Sigmoid colon (tissue), 7 donors: ENCODE measurements around the gene IQCK. TPM values are rescaled to one million over a fixed set of nuclear protein-coding genes. Genes with fewer than 3 reads are reported as not detected.

Experiments
- DNase-seq: peaks from one replicate; pipeline ENCODE4 v3.0.0-alpha.2; 2019
- H3K27ac ChIP-seq, 4 donors: fragments of 200-600 bp; sonication (generic); one replicate each; pipeline ENCODE4 v1.5.1; 2016 to 2019; ENCODE audit warnings: mild to moderate bottlenecking in 1 of 4
- H3K27me3 ChIP-seq, 3 donors: fragments of 200-600 bp; sonication (generic); one replicate each; pipeline ENCODE4 v1.5.1; 2019; ENCODE audit warnings: mild to moderate bottlenecking in 1 of 3
- H3K36me3 ChIP-seq, 4 donors: fragments of 200-600 bp; sonication (generic); one replicate each; pipeline ENCODE4 v1.5.1; 2016 to 2019
- H3K4me1 ChIP-seq, 4 donors: fragments of 200-600 bp; sonication (generic); one replicate each; pipeline ENCODE4 v1.5.1; 2017 to 2019
- H3K4me3 ChIP-seq, 4 donors: fragments of 200-600 bp; sonication (generic); one replicate each; pipeline ENCODE4 v1.5.1; 2017 to 2019; ENCODE audit warnings: mild to moderate bottlenecking in 2 of 4, moderate library complexity in 1 of 4
- H3K9me3 ChIP-seq, 4 donors: fragments of 200-600 bp in 3 of 4; sonication (generic) in 3 of 4; one replicate each; pipeline versions ENCODE4 v1.5.1 to v1.6.1; 2013 to 2019
- EP300 ChIP-seq, 4 donors: sonication (generic); formaldehyde crosslinking; IDR thresholded peaks; one replicate each; pipeline ENCODE4 v1.6.1; 2017; ENCODE audit warnings: antibody characterized with exemption in 4 of 4
- POLR2A ChIP-seq, 2 donors: fragments of 450-650 bp; IDR thresholded peaks; one replicate each; pipeline ENCODE4 v1.6.1; 2016; ENCODE audit warnings: antibody characterized with exemption in 2 of 2, mild to moderate bottlenecking in 2 of 2, moderate library complexity in 2 of 2
- POLR2AphosphoS5 ChIP-seq, 4 donors: sonication (generic); formaldehyde crosslinking; IDR thresholded peaks; one replicate each; pipeline ENCODE4 v1.6.1; 2017; ENCODE audit warnings: antibody characterized with exemption in 4 of 4
- WGBS, 2 donors: extraction: QIAGEN DNeasy Blood & Tissue Kit; methylation state at CpG; one replicate each; pipeline ENCODE4 v1.1.7; 2013; 5-methylcytosine and 5-hydroxymethylcytosine counted together
- intact Hi-C: fragments of 100-400 bp; cut with DNase I; formaldehyde crosslinking; loops from one replicate; pipeline ENCODE4 v1.15.1; 2023
- polyA plus RNA-seq, 3 donors: library from polyadenylated mRNA; stranded (reverse); fragments of 200-250 nt; gene quantifications; one replicate each; pipeline ENCODE4 v1.2.3, GENCODE V29; 2013
- total RNA-seq, 4 donors: library from RNA; depleted of rRNA; stranded (reverse); fragments of >200 nt; gene quantifications; one replicate each; pipeline ENCODE4 v1.1.0, GENCODE V29; 2016
- TF ChIP-seq, protein P1 (sequence below), 4 experiments: fragments of 450-650 bp in 3 of 4; fragments of 200-600 bp in 1 of 4; IDR thresholded peaks; one replicate each; pipeline ENCODE4 v1.5.1; 2016 to 2019; ENCODE audit warnings: antibody characterized with exemption in 4 of 4, mild to moderate bottlenecking in 3 of 4, moderate library complexity in 2 of 4
- donor health status: healthy with polysubstance abuse.
- donor health status: Bipolar disorder and iron deficiency.
- donor health status: healthy.

The IQCK gene
- total and polyA plus RNA-seq, 7 donors: 5.1 to 16.6 (median 10.3) TPM

- Histone ChIP-seq H3K36me3 (no peaks in the 10 kb centered on the region), H3K9me3 (no peaks in the 10 kb centered on the region), H3K4me3 (no peak overlapping the region), H3K27me3 (no peaks in the 10 kb centered on the region), H3K27ac (no peak overlapping the region), H3K4me1 (peaks cover 0 to 6% (median 2%) of the 10 kb centered on the region in 4 donors)
- no peak for DNase-seq
- intact Hi-C loops: loop anchor here (10.0 kb wide), 1 partner anchor 57 kb away; no protein-coding TSS in a partner anchor
- TF ChIP-seq, protein P1, sequence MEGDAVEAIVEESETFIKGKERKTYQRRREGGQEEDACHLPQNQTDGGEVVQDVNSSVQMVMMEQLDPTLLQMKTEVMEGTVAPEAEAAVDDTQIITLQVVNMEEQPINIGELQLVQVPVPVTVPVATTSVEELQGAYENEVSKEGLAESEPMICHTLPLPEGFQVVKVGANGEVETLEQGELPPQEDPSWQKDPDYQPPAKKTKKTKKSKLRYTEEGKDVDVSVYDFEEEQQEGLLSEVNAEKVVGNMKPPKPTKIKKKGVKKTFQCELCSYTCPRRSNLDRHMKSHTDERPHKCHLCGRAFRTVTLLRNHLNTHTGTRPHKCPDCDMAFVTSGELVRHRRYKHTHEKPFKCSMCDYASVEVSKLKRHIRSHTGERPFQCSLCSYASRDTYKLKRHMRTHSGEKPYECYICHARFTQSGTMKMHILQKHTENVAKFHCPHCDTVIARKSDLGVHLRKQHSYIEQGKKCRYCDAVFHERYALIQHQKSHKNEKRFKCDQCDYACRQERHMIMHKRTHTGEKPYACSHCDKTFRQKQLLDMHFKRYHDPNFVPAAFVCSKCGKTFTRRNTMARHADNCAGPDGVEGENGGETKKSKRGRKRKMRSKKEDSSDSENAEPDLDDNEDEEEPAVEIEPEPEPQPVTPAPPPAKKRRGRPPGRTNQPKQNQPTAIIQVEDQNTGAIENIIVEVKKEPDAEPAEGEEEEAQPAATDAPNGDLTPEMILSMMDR (IDR thresholded peaks at IDR 0.05): no peak
- TF ChIP-seq POLR2AphosphoS5 (IDR thresholded peaks at IDR 0.05) (no peak), EP300 (IDR thresholded peaks at IDR 0.05) (no peak), POLR2A (IDR thresholded peaks at IDR 0.05) (no peak)
- 84 to 89% methylated on average over 6 of the region's 6 CpGs for WGBS, 2 donors
These were observed 119.4 kb downstream of the IQCK start for GRCh38 chr16:19837331-19837980.

DNA sequence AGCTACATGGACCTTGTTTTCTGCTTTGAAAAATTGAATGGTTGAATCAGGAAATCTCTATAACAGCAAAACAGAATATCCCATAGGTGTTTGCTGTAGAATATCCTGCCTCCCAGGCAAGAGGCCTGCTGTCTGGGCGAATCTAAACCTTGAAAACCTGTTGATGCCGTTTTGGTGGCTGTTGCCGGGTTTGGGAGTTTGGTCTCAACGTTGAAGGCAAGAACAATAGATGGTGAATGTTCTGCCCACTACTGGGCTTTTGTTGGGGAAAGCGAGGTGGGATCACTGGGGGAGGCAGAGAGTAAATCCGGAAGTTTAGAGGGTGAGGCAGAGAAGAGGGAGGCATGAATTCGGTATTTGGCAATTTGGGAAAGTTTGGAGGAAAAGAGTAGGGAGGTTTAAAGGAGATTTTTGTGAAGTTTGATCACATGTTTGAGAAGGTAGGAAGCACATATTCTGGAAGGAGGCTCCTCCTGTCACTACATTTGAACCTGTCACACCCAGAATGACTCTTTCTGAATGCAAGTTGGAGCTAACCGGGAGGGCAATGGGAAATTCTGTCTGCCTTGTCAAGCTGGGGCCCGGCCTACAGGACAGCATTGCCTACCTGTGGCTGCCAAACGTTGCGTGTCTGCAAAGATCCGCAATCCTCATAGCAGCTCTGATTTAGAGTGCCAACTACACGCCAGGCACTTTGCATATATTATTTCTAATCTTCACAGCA is 120.1 kb downstream of the IQCK start:
- Histone ChIP-seq H3K9me3 (no peaks in the 10 kb centered on the region), H3K27me3 (no peaks in the 10 kb centered on the region), H3K4me3 (no peak overlapping the region), H3K27ac (no peak overlapping the region), H3K4me1 (peaks cover 0 to 6% (median 2%) of the 10 kb centered on the region in 4 donors), H3K36me3 (no peaks in the 10 kb centered on the region)
- no peak for DNase-seq
- WGBS, 2 donors: 88 to 91% methylated on average over 13 of the region's 13 CpGs
- TF ChIP-seq POLR2AphosphoS5 (IDR thresholded peaks at IDR 0.05): no peak
- TF ChIP-seq, protein P1 (IDR thresholded peaks at IDR 0.05): no peak
- TF ChIP-seq POLR2A (IDR thresholded peaks at IDR 0.05): no peak
- TF ChIP-seq EP300 (IDR thresholded peaks at IDR 0.05): no peak
- intact Hi-C loops: loop anchor here (10.0 kb wide), 1 partner anchor 57 kb away; no protein-coding TSS in a partner anchor

- WGBS, 2 donors: 76 to 84% methylated on average over 3 of the region's 3 CpGs
- H3K4me3 ChIP-seq: no peak overlapping the region
- TF ChIP-seq POLR2AphosphoS5 (IDR thresholded peaks at IDR 0.05) (no peak), EP300 (IDR thresholded peaks at IDR 0.05) (no peak), POLR2A (IDR thresholded peaks at IDR 0.05) (no peak)
- TF ChIP-seq, protein P1 (IDR thresholded peaks at IDR 0.05): no peak
- no peak overlapping the region for H3K27ac ChIP-seq
- H3K4me1 ChIP-seq: peaks cover 0 to 11% (median 6%) of the 10 kb centered on the region in 4 donors
- no peaks in the 10 kb centered on the region for H3K9me3 ChIP-seq
- no peaks in the 10 kb centered on the region for H3K36me3 ChIP-seq
- no peak for DNase-seq
- intact Hi-C loops: no loop called here
- no peaks in the 10 kb centered on the region for H3K27me3 ChIP-seq
These were observed 122.5 kb downstream of the IQCK start for GRCh38 chr16:19840524-19841110.

DNA sequence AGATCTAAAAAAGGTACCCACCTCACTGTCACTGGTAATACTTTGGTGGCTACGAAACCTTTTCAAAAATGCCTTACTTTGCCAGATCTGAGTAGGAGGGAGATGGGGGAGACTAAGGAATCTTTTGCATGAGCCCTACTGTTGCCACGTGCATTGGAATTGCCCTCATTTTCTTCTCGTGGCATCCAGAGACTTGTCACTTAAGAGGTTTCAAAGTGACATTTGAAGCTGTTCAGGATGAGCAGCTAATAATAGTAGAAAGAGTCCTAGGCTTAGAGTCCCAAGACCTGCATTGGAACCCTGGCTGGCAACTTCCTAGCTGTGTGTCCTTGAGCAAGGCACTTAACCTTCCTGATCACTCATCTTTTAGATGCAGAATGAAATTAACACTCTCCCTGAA is 123.1 kb downstream of the IQCK start:
- TF ChIP-seq, protein P1 (IDR thresholded peaks at IDR 0.05): no peak
- no peak for DNase-seq
- H3K27me3 ChIP-seq: no peaks in the 10 kb centered on the region
- H3K27ac ChIP-seq: no peak overlapping the region
- 87 to 91% methylated on average over 3 of the region's 3 CpGs for WGBS, 2 donors
- peaks cover 0 to 8% (median 7%) of the 10 kb centered on the region in 4 donors for H3K4me1 ChIP-seq
- no peaks in the 10 kb centered on the region for H3K9me3 ChIP-seq
- intact Hi-C loops: no loop called here
- H3K36me3 ChIP-seq: no peaks in the 10 kb centered on the region
- H3K4me3 ChIP-seq: no peak overlapping the region
